Panc1 (cell line): ENCODE measurements around the gene DAND5. TPM values are rescaled to one million over a fixed set of nuclear protein-coding genes. Genes with fewer than 3 reads are reported as not detected.

Source experiments
- ATAC-seq: fragments of 200-7000 bp; cut with Tn5 transposase; 2 replicates; pipeline ENCODE4 v1.9.1; 2020; ENCODE audit warnings: mild to moderate bottlenecking, moderate library complexity
- BruUV-seq: library from RNA; stranded (reverse); fragments of 400-500 nt; replicated peaks from 2 replicates; lab custom pipeline; 2021; lab: Mats Ljungman, UMichigan
- CTCF ChIA-PET: fragments of 300-600 bp; sonication (Branson Sonifier 250); formaldehyde crosslinking; loops from one replicate; lab custom pipeline; 2022; ENCODE audit warnings: antibody characterized with exemption; lab: Charles Lee
- POLR2A ChIA-PET: fragments of 300-600 bp; sonication (Branson Sonifier 250); formaldehyde crosslinking; loops from one replicate; lab custom pipeline; 2022; ENCODE audit warnings: antibody characterized with exemption; lab: Charles Lee
- DNase-seq: peaks from one replicate; pipeline ENCODE4 v3.0.0-alpha.2; 2010; ENCODE audit warnings: low read depth, low spot score
- H3K27ac ChIP-seq: 2 replicates; pipeline ENCODE4 v1.5.1; 2011; ENCODE audit warnings: mild to moderate bottlenecking, low read length, inconsistent platforms
- H3K27me3 ChIP-seq: fragments of 200-500 bp; sonication (Bioruptor generic); 2 replicates; pipeline ENCODE4 v1.6.0; 2014; ENCODE audit warnings: low read length, inconsistent platforms; ENCODE audit not compliant: control insufficient read depth, insufficient read depth
- H3K36me3 ChIP-seq: fragments of 200-500 bp; sonication (Bioruptor generic); 2 replicates; pipeline ENCODE4 v1.5.1; 2014; ENCODE audit warnings: inconsistent platforms, mild to moderate bottlenecking, low read length, moderate library complexity; ENCODE audit not compliant: control insufficient read depth, insufficient read depth
- H3K4me1 ChIP-seq: 2 replicates; pipeline ENCODE4 v1.5.1; 2011; ENCODE audit warnings: inconsistent platforms, mild to moderate bottlenecking, low read length, moderate library complexity; ENCODE audit not compliant: control insufficient read depth, insufficient read depth
- H3K4me3 ChIP-seq, 2 experiments: 2 replicates each; pipeline ENCODE4 v1.5.1; 2011 to 2012; ENCODE audit warnings: low read depth in 2 of 2, low read length in 2 of 2, mild to moderate bottlenecking in 2 of 2, inconsistent platforms in 1 of 2, moderate library complexity in 1 of 2
- H3K9me3 ChIP-seq: fragments of 200-500 bp; sonication (Bioruptor generic); 2 replicates; pipeline ENCODE4 v1.5.1; 2014; ENCODE audit warnings: low read depth, mild to moderate bottlenecking, inconsistent platforms, low read length, moderate library complexity; ENCODE audit not compliant: control insufficient read depth, insufficient read depth
- CTCF ChIP-seq: fragments of 450-650 bp; IDR thresholded peaks from 2 replicates; pipeline ENCODE4 v1.5.1; 2017; ENCODE audit warnings: mild to moderate bottlenecking
- POLR2AphosphoS5 ChIP-seq: IDR thresholded peaks from 2 replicates; pipeline ENCODE4 v1.6.1; 2012; ENCODE audit warnings: mild to moderate bottlenecking, low read depth, low read length, moderate library complexity
- REST ChIP-seq, 2 experiments: IDR thresholded peaks; 2 replicates each; pipeline ENCODE4 v1.6.1; 2011 to 2012; ENCODE audit warnings: low read depth in 2 of 2, control low read depth in 1 of 2, low read length in 1 of 2, mild to moderate bottlenecking in 1 of 2, moderate library complexity in 1 of 2; ENCODE audit not compliant: insufficient read depth in 1 of 2
- SIN3A ChIP-seq: IDR thresholded peaks from 2 replicates; pipeline ENCODE4 v1.6.1; 2012; ENCODE audit warnings: low read depth, mild to moderate bottlenecking, low read length, moderate library complexity, borderline replicate concordance; ENCODE audit not compliant: insufficient read depth
- TCF7L2 ChIP-seq: IDR thresholded peaks from 2 replicates; pipeline ENCODE4 v1.6.1; 2011; ENCODE audit warnings: mild to moderate bottlenecking, low read depth, low read length, inconsistent platforms
- in situ Hi-C: cut with HindIII; loops from 2 replicates; pipeline ENCODE4 v1.10.0; 2016; ENCODE audit warnings: low sequenced_read_pairs, low pct_unique_long_range_greater_than_20kb
- intact Hi-C: fragments of 100-400 bp; cut with micrococcal nuclease; formaldehyde crosslinking; loops from one replicate; pipeline ENCODE4 v1.10.0; 2022; ENCODE audit not compliant: unreplicated experiment
- total RNA-seq: library from RNA; stranded (reverse); gene quantifications from one replicate; pipeline ENCODE4 v1.2.1, GENCODE V29; 2021; ENCODE audit not compliant: unreplicated experiment

DAND5 gene
- total RNA-seq, 1 experiment from 2014 or later, result 0.54 TPM

DNA sequence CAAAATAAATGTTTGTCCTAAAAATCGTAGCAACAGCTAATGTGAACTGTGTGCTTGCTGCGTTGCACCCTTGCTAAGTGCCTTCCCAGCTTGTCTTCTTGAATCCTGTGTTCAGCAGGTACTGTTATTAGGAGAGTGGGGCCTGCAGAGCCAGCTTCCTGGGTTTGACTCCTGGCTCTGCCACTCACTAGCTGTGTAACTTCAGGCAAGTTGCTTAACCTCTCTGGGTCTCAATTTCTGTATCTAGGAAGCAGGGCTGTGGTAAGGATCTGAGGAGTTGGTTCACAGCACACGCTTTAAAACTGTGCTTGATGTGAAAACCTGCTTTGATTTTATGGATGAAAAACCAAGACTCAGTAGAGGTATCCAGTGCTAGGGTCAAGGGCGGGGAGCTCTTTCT lies 35.9 kb downstream of the DAND5 start:
- peaks cover 62% of the 10 kb centered on the region for H3K4me1 ChIP-seq
- in situ Hi-C loops (no loop called here), intact Hi-C loops (no loop called here)
- no peaks in the 10 kb centered on the region for H3K36me3 ChIP-seq
- H3K9me3 ChIP-seq, result no peaks in the 10 kb centered on the region
- TF ChIP-seq POLR2AphosphoS5 (no peak), SIN3A (no peak), CTCF (no peak), REST (IDR thresholded peaks at IDR 0.05; ENCODE audit: insufficient read depth in 1 of 2, low read depth in 2 of 2, low read length in 1 of 2) (no peak), TCF7L2 (no peak)
- no TSS peak for BruUV-seq
- ChIA-PET POLR2A (no interaction called here), CTCF (no interaction called here)
- ATAC-seq (no peak), DNase-seq (no peak)
- no peaks in the 10 kb centered on the region for H3K27me3 ChIP-seq
- no peak overlapping the region for H3K4me3 ChIP-seq
- peak overlapping the region; percentile 61; the same call in 1 of the 2 replicates for H3K27ac ChIP-seq

GRCh38 chr19:13005861-13006370 lies 36.5 kb downstream of the DAND5 start:
- ChIA-PET CTCF (interaction anchor here (0.6 to 1.3 kb wide), 3 partner anchors 28 to 55 kb away, joined by 3 to 5 read pairs (median 3); no protein-coding TSS in a partner anchor), POLR2A (no interaction called here)
- TF ChIP-seq CTCF (no peak), REST (IDR thresholded peaks at IDR 0.05; ENCODE audit: insufficient read depth in 1 of 2, low read depth in 2 of 2, low read length in 1 of 2) (no peak), TCF7L2 (no peak), POLR2AphosphoS5 (no peak), SIN3A (no peak)
- H3K4me3 ChIP-seq, result no peak overlapping the region
- H3K36me3 ChIP-seq, result no peaks in the 10 kb centered on the region
- intact Hi-C loops, result no loop called here
- peaks cover 66% of the 10 kb centered on the region for H3K4me1 ChIP-seq
- H3K9me3 ChIP-seq, result no peaks in the 10 kb centered on the region
- DNase-seq (no peak), ATAC-seq (no peak)
- H3K27me3 ChIP-seq, result no peaks in the 10 kb centered on the region
- in situ Hi-C loops, result no loop called here
- H3K27ac ChIP-seq, result peak overlapping the region; percentile 63; the same call in 1 of the 2 replicates
- no TSS peak for BruUV-seq
